GM21515 (cell line): ENCODE results near the gene MIXL1.
A peak's percentile ranks its signal among the peaks of the same experiment; 100 is the strongest.
"Not testable (repeated sequence)": the region's sequence is repeated elsewhere in the genome, so short reads cannot be mapped to it uniquely, and the experiment has no call there.

ENCODE experiments used
- ATAC-seq: cut with Tn5 transposase; IDR thresholded peaks from one replicate; pipeline ENCODE4 v1.9.1; 2021; ENCODE audit not compliant: unreplicated experiment

Gene MIXL1

DNA sequence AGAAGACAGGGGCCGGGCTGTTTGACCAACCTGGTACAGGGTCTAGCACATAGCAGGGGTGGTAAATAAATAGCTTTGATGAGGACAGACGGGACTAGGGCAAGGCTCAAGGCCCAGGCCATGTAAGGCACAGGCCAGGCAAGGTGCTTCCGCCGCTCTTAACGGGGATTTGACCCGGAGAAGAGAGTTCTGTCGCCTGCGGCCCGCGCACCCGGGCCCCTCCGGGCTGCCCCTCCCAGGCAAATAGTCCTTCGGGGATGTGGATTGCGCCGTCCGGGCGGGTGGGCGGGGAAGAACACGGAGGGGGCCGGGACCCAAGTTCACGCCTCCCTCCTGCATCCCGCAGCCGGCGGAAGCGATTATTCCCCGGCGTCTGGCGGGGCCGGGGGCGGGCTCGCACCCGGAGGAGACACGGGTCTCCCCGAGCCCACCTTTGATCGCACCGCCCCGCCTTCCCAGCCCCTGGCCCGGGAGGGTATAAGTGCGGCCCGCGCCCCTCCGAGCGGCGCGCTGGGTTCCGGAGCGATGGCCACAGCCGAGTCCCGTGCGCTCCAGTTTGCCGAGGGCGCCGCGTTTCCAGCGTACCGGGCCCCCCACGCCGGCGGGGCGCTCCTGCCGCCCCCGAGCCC is at the start of gene MIXL1:
Gene MIXL1, plus strand, starts transcription at position 508 of the 629 bp plus-strand sequence. Its CDS starts 18 bp downstream, at position 526.
- ATAC-seq = peak; percentile 4

GRCh38 chr1:226176870-226177269 is 46.6 kb upstream of the MIXL1 start:
- no peak for ATAC-seq

- ATAC-seq = no peak
Measured at GRCh38 chr1:226181996-226182714, 41.3 kb upstream of the MIXL1 start.

DNA sequence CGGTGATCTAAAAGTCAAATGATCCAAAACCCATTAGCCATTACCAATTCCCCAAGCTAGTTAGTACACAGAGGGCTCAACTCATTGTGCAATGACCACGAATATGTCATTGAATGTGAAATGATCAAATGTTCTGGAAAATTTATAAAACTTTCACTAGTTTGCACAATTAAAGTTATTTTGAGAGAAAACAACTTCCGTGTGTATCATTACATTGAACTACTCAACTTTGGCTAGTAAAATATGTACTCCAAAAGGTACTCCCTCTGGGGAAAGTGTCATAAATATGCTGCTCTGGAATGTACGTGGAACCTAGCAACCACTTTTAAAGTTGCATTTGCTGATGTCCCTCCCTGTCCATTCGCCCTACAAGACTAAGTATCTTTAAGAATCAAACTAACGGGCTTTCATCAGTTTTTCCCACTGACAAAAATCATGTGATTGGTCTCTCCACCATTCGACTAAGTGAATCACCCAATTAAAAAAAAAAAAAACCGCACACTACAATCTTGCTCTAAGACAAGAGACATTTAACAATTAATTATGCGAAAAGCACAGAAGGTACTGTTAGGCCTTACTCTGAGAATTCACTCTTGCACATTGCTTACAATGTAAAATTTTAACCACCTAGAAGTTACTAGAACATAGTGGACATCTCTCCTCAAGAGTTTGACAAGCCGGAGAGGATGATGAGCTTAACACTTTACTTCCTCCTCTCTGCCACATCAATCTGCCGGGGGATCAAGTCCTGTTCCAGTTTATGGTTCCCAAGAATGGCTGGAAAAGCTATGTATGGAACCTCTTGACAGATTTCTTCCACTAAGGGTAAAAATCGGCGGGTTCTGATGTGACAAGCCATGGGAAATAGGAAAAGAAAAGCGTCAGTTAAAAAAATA is 38.1 kb upstream of the MIXL1 start:
- no peak for ATAC-seq

DNA sequence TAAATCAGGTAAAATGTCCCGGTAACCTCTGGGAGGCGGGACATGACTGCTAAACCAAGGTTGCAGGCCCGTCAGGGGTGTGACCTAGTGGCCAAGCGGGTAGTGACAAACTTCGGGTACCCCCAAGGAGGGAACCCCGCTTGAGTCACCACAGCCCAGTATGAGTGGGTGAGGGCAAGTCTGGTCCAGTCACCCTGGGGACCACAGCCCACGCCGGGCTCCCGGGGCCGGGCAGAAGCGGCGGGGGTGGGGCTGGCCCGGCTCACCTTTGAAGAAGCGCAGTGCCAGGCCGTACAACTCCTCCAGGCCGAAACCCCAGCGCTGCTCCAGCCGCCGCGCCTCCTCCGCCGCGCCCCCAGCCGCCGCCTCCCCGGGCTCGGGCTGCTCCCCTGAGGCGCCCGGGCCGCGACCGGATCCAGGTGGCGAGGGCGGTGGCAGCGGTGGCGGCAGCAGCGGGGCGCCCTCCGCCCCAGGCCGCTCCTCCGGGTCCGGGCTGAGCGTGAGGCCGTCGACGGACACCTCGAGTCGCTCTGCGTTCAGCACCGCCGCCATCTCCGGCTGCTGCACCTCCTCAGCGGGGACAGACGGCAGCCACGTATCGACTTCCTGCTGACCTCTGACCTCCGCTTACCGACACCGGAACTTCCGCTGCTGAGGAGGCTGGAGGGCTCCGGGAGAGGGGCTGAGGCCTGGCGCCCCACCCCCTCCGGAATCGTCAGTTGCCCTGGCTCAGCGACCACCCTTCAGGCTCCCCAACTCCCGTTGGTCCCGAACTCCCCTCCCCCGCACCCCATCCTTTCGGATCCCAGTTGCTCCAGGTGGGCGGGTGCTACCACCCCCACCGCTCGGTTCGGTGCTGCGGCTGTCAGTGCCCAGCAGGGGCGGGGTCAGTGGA is 37.1 kb upstream of the MIXL1 start, which contains the start of gene ACBD3:
Gene ACBD3, minus strand, starts transcription at position 618 of the 895 bp plus-strand sequence. Its CDS starts 66 bp downstream, at position 552.
- peak; percentile 95 for ATAC-seq

DNA sequence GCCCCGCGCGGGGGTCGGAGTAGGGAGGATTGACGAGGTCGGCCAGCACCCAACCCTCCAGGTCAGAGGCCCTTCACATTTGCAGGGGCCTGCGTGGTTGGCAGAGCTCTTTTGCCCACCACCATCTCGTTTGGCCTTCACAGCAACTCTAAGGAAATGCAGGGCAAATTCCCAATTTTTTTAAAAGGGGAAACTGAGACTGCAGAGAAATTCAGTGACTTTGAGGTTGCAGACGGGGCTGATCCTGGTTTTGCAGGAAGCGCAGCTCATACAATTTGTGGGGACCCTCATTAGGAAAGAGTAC is 36.5 kb upstream of the MIXL1 start:
- no peak for ATAC-seq

DNA sequence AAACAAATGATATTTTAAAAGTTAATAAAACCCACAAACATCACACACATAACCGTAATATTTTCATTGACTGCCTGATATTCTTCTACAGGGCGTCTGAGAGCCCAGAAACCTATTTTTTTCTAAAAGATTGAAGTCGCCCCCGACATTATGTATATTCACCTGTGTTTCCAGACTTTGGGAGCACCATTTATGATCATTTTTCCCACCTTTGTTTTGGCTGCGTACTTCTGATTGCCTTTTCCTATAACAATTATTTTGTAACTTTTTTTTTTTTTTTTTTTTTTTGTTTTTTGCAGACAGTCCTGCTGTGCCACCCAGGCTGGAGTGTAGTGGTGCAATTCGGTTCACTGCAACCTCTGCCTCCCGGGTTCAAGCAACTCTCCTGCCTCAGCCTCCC is 36.1 kb upstream of the MIXL1 start:
- ATAC-seq = no peak

GRCh38 chr1:226195144-226195543 is 28.3 kb upstream of the MIXL1 start:
- no peak for ATAC-seq

- ATAC-seq = no peak
Measured at GRCh38 chr1:226199971-226200370, 23.5 kb upstream of the MIXL1 start.

DNA sequence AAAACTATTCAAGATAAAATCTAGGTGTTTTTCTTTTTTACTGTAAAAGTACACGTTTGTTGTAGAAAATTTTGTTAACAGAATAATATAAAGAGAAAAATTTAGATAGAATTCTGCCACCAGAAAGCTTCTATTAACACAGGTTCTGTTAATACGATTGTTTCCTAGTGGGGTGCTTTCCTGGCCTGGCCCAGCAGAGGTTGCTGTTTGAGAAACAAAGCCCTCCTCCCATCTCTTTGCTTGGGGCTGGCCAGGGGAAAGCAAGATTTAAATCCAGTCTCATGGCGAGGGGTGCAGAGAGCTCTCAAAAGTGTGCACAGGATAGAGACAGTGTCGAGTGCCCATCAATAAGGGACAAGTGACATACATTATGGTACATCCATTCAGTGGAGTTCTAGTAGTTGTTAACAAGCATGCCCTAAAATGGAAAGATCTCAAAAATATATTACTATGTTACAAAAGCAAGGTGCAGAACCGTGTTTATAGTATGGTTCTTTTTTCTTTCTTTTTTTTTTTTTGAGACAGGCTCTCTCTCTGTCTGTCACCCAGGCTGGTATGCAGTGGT is 22.4 kb upstream of the MIXL1 start:
- no peak for ATAC-seq

DNA sequence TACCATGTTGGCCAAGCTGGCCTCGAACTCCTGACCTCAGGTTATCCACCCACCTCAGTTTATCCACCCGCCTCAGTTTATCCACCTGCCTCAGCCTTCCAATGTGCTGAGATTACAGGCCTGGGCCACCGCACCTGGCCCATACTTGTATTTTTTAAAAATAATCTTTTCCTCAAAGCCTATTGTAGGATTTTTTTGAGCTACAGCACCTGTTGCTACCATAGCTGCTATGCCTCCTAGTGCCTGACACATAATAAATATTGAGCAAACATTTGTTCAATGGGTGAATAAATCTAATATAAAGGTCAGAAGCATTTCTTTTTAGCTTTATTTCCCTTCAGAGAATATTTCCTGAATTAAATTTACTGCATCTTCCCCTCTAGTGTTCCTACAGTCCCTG is 21.2 kb upstream of the MIXL1 start:
- ATAC-seq = no peak

GRCh38 chr1:226202666-226203065 is 20.8 kb upstream of the MIXL1 start:
- not testable (repeated sequence) for ATAC-seq

GRCh38 chr1:226203240-226203639 is 20.2 kb upstream of the MIXL1 start:
- no peak for ATAC-seq

- no peak for ATAC-seq
Measured at GRCh38 chr1:226203655-226204054, 19.8 kb upstream of the MIXL1 start.

DNA sequence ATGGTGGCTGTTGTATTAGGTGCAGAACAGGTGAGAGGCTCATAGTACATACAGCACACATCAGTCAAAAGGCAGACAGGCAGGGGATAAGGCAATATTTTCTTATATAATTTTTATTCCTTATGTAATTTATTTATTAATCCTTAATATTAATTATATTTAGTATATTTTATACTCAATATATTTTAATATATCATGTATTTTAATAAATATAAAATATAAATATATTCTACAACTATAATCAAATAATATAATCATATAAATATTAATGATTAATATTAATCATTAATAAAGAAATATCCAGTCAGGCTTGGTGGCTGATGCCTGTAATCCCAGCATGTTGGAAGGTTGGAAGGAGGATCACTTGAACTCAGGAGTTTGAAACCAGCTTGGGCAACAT is 19.3 kb upstream of the MIXL1 start:
- no peak for ATAC-seq

DNA sequence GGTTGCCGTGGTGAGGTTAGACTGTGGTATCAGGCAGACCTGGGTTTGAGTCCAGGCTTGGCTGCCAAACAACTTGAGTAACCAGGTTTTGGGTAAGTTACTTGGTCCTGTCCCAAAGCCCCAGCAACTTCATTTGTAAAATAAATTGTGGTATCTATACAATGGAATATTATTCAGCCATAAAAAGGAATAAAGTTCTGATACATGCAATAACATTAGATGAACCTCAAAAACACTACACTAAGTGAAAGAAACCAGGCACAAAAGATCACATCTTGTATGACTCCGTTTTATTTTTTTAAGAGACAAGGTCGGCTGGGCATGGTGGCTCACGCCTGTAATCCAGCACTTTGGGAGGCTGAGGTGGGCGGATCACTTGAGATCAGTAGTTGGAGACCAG is 16.4 kb upstream of the MIXL1 start:
- ATAC-seq = no peak

DNA sequence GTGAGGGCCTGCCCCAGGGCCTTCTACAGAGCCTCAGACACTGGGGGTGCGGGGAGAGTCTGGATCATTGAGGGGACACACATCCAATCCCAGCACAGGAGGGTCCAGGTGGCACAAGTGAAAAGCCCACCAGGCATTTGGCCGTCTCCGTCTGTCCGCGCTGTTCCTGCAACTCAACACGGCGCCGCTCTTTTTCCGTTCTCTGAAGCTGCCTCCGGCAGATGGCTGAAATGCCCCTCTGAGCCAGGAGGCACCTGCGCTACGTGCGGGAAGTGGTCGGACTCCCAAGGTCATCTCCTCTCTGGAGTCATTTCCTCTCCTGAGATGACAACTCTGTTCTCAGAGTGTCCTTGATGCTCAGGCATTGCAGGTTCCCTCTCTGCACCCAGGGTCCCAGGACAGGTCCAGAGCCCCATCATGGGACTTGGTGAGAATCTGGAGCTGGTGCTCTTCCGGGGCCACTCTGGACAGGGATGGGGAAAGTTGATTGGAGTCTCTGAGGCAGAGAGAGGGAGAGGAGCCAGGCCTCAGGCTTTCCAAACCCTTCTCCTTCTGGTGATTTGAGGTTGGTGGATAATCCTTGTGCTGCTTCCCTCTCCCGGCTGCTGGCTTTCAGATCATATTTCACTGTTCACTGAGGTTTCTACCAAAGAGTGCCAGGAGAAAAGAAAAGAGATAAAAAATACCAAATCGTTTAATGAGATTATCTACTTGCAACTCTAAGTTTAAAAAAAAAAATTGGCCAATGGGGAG is 14.0 kb upstream of the MIXL1 start:
- ATAC-seq = no peak

GRCh38 chr1:226210571-226211176 is 12.8 kb upstream of the MIXL1 start:
- no peak for ATAC-seq

- no peak for ATAC-seq
Measured at GRCh38 chr1:226211181-226211821, 12.2 kb upstream of the MIXL1 start.
